NCI-H1417 (cell line): ENCODE measurements around the gene PDZD8.
A peak's percentile ranks its signal among the peaks of the same experiment; 100 is the strongest.

Source experiments
- DNase-seq, 3 experiments: peaks; one replicate each; lab custom pipeline; 2025; lab: John Stamatoyannopoulos, UW

PDZD8 gene

GRCh38 chr10:117375360-117376178, at the start of gene PDZD8:
Gene PDZD8, minus strand, starts transcription at chr10:117375440. Its CDS starts 213 bp downstream, at chr10:117375227.
- peak; percentile 79 to 88 (median 84) for DNase-seq

GRCh38 chr10:117424171-117424570, 48.9 kb upstream of the PDZD8 start:
- no peak for DNase-seq

GRCh38 chr10:117421985-117422384, 46.7 kb upstream of the PDZD8 start:
- no peak for DNase-seq

GRCh38 chr10:117420768-117421167, 45.5 kb upstream of the PDZD8 start:
- DNase-seq = no peak

GRCh38 chr10:117419921-117420320, 44.7 kb upstream of the PDZD8 start:
- no peak for DNase-seq

GRCh38 chr10:117419159-117419558, 43.9 kb upstream of the PDZD8 start:
- DNase-seq = no peak

GRCh38 chr10:117418121-117418520, 42.9 kb upstream of the PDZD8 start:
- peak in 1 of 3 experiments; percentile 0 for DNase-seq

GRCh38 chr10:117417196-117417595, 42.0 kb upstream of the PDZD8 start:
- no peak for DNase-seq

GRCh38 chr10:117413928-117414618, 38.8 kb upstream of the PDZD8 start:
- no peak for DNase-seq

GRCh38 chr10:117412469-117413010, 37.3 kb upstream of the PDZD8 start:
- DNase-seq = peak in 1 of 3 experiments; percentile 3

- DNase-seq = peak in 2 of 3 experiments; percentile 13 to 59
These were observed 36.5 kb upstream of the PDZD8 start for GRCh38 chr10:117411479-117412399.

GRCh38 chr10:117410557-117410956, 35.3 kb upstream of the PDZD8 start:
- DNase-seq = no peak

- no peak for DNase-seq
These were observed 34.5 kb upstream of the PDZD8 start for GRCh38 chr10:117409549-117410305.

GRCh38 chr10:117408436-117409384, 33.5 kb upstream of the PDZD8 start:
- no peak for DNase-seq

GRCh38 chr10:117405730-117406129, 30.5 kb upstream of the PDZD8 start:
- DNase-seq = no peak

GRCh38 chr10:117400329-117400728, 25.1 kb upstream of the PDZD8 start:
- no peak for DNase-seq

- no peak for DNase-seq
These were observed 24.3 kb upstream of the PDZD8 start for GRCh38 chr10:117399341-117400196.

- no peak for DNase-seq
These were observed 22.8 kb upstream of the PDZD8 start for GRCh38 chr10:117398029-117398428.
